NCI-H2107 treated with DMSO at 0.1 percent for 48 hours (cell line): Measurements from ENCODE around the gene UTP11.
A peak's percentile ranks its signal among the peaks of the same experiment; 100 is the strongest.
"Not testable (repeated sequence)": the region's sequence is repeated elsewhere in the genome, so short reads cannot be mapped to it uniquely, and the experiment has no call there.

ENCODE experiments used
- DNase-seq: peaks from one replicate; lab custom pipeline; 2025; ENCODE audit not compliant: unreplicated experiment; lab: John Stamatoyannopoulos, UW

UTP11 gene, protein sequence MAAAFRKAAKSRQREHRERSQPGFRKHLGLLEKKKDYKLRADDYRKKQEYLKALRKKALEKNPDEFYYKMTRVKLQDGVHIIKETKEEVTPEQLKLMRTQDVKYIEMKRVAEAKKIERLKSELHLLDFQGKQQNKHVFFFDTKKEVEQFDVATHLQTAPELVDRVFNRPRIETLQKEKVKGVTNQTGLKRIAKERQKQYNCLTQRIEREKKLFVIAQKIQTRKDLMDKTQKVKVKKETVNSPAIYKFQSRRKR

GRCh38 chr1:38012363-38013226 lies at the start of gene UTP11:
UTP11 (plus strand) TSS chr1:38012734; CDS start chr1:38012803, 69 bp downstream.
- DNase-seq = peak; percentile 97

GRCh38 chr1:37964106-37964505 lies 48.4 kb upstream of the UTP11 start:
- DNase-seq = not testable (repeated sequence)

- no peak for DNase-seq
Measured at GRCh38 chr1:37965301-37965700, 47.2 kb upstream of the UTP11 start.

GRCh38 chr1:37973684-37974083 lies 38.9 kb upstream of the UTP11 start:
- not testable (repeated sequence) for DNase-seq

GRCh38 chr1:37974567-37974966 lies 38.0 kb upstream of the UTP11 start:
- DNase-seq = no peak

GRCh38 chr1:37975083-37975482 lies 37.5 kb upstream of the UTP11 start:
- not testable (repeated sequence) for DNase-seq

DNA sequence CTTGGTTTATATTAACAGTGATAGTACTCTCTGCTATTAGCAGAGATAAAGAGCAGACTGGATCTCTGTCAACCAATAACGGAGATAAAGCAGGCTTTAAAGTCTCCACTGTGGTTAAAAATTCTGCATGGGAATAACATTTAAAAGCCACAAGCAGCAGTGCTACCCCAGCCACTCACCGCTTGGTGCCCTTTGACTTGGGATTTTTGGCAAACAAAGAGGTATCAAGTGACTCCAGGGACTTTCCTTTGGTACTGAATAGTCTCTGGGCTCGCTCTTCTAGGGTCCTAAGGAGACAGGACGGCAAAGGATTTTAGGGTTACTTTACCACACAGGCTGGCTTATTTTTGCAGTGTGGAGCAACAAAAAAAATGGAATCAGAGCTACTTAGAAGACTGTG lies 34.0 kb upstream of the UTP11 start:
- DNase-seq = no peak

DNA sequence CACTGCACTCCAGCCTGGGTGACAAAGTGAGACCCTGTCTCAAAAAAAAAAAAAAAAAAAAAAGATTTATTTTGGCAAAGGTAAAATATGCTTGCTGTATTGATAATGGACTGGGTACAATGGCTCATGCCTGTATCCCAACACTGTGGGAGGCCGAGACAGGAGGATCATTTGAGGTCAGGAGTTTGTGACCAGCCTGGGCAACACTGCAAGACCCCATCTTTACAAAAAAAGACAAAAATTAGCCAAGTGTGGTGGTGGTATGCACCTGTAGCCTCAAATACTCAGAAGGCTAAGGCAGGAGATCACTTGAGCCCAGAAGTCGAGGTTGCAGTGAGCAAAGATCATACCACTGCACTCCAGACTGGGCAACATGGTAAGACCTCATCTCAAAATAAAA lies 29.0 kb upstream of the UTP11 start:
- no peak for DNase-seq

- no peak for DNase-seq
Measured at GRCh38 chr1:37987679-37988078, 24.9 kb upstream of the UTP11 start.

- DNase-seq = no peak
Measured at GRCh38 chr1:37989361-37989930, 23.1 kb upstream of the UTP11 start.

GRCh38 chr1:37994886-37995566 lies 17.5 kb upstream of the UTP11 start:
- no peak for DNase-seq

DNA sequence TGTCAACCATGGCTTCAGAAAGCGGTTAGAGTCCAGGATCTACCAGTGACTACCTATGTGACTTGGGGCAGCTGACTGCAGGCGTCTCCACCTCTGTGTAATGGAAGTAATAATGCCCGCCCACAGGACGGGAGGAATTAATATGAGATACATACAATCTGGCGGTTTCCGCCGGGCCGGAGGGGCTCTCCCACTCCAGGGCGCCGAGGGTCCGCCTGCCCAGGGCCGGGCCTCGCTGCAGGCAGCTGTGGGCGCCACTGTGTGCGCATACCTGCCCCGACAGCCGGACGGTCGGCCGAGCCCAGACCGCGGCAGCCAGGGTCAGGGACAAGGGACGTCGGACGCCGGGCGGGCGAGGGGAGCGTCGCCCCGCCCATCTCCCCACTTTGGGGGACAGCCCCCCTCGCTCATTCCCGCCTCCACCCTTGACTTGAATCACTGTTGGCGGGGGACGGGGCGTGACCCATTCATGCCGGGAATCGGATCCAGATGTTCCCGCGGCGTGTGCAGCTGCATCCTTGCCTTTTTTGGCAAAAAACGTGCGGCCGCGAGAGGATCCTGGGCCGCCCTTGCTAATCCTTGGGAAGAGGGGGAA lies 16.7 kb upstream of the UTP11 start:
- no peak for DNase-seq

DNA sequence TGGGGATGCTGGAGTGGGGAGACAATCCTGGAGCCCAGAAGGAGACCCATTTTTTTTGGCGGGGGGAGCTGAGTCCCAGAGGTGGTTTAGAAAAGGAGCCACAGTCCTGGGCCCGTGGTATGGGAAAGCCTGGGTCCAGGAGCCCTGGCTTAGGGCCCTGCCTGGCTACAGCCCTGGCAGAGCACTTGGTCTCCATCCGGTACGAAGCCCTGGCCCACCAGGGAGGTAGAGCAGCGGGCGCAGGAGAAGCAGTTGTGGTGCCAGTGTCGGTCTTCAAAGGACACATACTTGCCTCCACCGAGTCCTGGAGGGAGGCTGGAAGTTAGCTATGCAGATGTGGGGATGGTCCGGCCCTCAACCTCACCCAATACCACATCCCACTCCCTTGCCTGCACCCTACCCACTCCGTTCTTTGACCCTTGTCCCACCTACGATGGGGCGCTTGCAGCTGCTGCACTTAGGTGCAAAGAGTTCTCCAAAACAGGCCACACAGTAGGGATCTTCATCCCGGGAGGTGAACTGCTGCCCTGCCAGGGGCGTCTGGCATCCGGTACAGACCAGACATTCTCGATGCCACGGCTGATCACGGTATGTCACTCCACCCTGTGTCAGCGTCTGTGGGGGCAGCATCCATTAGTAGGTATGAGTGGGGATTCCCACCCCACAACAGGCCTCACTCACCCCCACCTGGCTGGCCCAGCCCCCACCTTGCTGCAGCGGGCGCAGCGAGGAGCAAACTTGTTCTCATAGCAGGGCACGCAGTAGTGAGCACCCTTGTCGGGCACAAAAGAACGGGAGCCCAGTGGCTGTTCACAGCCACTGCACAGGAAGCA lies 15.1 kb upstream of the UTP11 start:
- no peak for DNase-seq

DNA sequence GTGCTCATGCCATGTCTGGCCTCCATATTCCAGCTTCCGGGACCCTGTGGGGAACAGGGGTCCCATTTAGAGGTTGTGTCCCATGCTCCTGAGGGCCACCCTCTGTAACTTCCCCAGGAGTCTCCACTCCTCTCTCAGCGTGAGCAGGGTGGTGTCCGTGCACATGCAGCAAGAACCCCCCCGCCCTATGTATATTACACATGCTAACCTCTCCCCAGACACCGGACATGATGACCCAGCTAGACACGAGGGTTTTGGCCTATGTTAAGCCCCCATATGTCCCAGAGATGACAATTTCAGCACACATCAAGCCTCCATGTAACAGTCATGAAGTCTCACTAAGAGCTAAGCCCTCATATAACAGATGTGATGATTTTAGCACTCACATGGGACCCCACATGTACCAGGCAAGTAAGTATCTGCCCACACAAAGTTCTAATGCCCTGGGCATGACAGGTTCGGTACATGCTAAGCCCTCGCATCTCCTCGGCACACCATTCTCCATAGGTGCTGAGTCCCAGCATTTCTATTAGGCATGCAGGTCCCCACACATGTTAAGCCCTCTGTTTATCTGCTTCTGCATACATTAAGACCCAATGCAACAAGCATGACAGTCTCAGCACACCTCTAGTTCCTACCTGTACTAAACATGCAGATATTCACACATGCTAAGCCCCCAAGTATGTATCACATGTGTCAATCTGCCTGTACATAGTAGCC lies 14.3 kb upstream of the UTP11 start:
- no peak for DNase-seq

DNA sequence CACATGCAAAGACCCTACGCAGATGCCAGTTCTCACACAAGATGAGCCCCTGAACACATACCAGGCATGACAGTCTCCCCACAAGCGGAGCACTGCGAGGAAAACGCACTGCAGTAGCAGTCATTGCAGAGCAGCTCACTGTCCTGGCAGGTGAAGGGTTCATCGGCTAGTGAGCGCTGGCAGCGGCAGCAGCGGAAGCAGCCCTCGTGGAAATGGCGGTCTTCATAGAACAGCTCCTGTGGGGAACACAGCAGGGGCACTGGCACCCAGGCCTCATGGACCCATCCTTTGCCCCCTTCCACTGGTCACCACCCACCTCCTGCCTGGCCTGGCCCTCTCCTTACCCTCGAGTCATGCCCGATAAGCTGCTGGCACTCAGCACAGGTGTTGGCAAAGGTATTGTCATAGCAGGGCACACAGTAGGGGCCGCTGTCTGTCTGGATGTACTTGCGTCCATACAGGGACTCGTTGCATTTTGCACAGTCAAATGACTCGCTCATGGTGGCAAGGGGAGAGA lies 13.6 kb upstream of the UTP11 start:
- DNase-seq = no peak

- DNase-seq = no peak
Measured at GRCh38 chr1:37999430-38000232, 12.9 kb upstream of the UTP11 start.

DNA sequence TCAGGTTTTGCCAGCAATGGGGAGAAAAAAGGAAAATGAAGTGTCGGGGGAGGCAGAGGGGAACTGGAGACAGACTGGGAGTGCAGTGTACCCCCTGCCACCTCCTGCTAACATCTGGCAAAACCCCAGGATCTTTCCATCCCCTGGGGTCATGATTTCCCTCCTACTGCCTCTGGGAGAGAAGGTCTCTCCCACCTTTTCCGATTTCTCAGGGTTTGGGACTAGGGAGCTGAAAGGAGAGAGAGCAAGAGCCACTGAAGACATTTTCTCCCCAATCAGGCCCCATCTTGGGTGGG lies 12.4 kb upstream of the UTP11 start:
- DNase-seq = no peak

- DNase-seq = no peak
Measured at GRCh38 chr1:38000529-38001455, 11.7 kb upstream of the UTP11 start.
